Activated CD8-positive, alpha-beta T cell treated with anti-CD3 and anti-CD28 coated beads for 36 hours (primary cell): ENCODE results near the gene CYP26B1. TPM values are rescaled to one million over a fixed set of nuclear protein-coding genes. Genes with fewer than 3 reads are reported as not detected.

Experiments
- ATAC-seq: fragments of 200-7000 bp; cut with Tn5 transposase; one replicate; pipeline ENCODE4 v1.10.0; 2021; ENCODE audit warnings: mild to moderate bottlenecking, moderate library complexity
- CTCF ChIA-PET: fragments of 350-600 bp; sonication (Branson Sonifier 250); formaldehyde crosslinking; loops from one replicate; lab custom pipeline; 2021; ENCODE audit warnings: antibody characterized with exemption; lab: Charles Lee
- POLR2A ChIA-PET: fragments of 350-600 bp; sonication (Branson Sonifier 250); formaldehyde crosslinking; loops from one replicate; lab custom pipeline; 2021; ENCODE audit warnings: antibody characterized with exemption; lab: Charles Lee
- DNase-seq: peaks from one replicate; pipeline ENCODE4 v3.0.0-alpha.2; 2020
- H3K27ac Mint-ChIP-seq: one replicate; pipeline ENCODE4 v1.8.0; 2021; ENCODE audit warnings: mild to moderate bottlenecking, mixed read lengths
- H3K27me3 Mint-ChIP-seq: one replicate; pipeline ENCODE4 v1.8.0; 2021; ENCODE audit warnings: mixed read lengths
- H3K36me3 Mint-ChIP-seq: one replicate; pipeline ENCODE4 v1.8.0; 2021; ENCODE audit warnings: low read depth, mixed read lengths
- H3K4me1 Mint-ChIP-seq: one replicate; pipeline ENCODE4 v1.8.0; 2021; ENCODE audit warnings: low read depth, mixed read lengths
- H3K4me3 Mint-ChIP-seq: one replicate; pipeline ENCODE4 v1.8.0; 2021; ENCODE audit warnings: mild to moderate bottlenecking, moderate library complexity, mixed read lengths
- H3K9me3 Mint-ChIP-seq: one replicate; pipeline ENCODE4 v1.8.0; 2021; ENCODE audit warnings: mixed read lengths
- CTCF ChIP-seq: fragments of 200-600 bp; IDR thresholded peaks from one replicate; pipeline ENCODE4 v1.8.0; 2022; ENCODE audit warnings: antibody characterized with exemption, mild to moderate bottlenecking
- intact Hi-C: fragments of 100-400 bp; cut with micrococcal nuclease; formaldehyde crosslinking; loops from one replicate; pipeline ENCODE4 v1.10.0; 2022
- total RNA-seq, 2 experiments: library from RNA; stranded (reverse); gene quantifications; one replicate each; pipeline ENCODE4 v1.2.3, GENCODE V29; 2021

CYP26B1 gene
- total RNA-seq, 2 experiments from 2014 or later: not detected

GRCh38 chr2:72085513-72085912 lies 62.1 kb downstream of the CYP26B1 start:
- Mint-ChIP-seq H3K27ac (no peak overlapping the region), H3K4me3 (no peak overlapping the region), H3K27me3 (no peaks in the 10 kb centered on the region), H3K36me3 (no peaks in the 10 kb centered on the region), H3K9me3 (peaks cover 2% of the 10 kb centered on the region), H3K4me1 (no peaks in the 10 kb centered on the region)
- intact Hi-C loops: no loop called here
- CTCF ChIA-PET: no interaction called here
- ATAC-seq (no peak), DNase-seq (no peak)
- POLR2A ChIA-PET: no interaction called here
- TF ChIP-seq CTCF: no peak

- Mint-ChIP-seq H3K27me3 (no peaks in the 10 kb centered on the region), H3K4me3 (no peak overlapping the region), H3K27ac (no peak overlapping the region), H3K4me1 (no peaks in the 10 kb centered on the region), H3K9me3 (no peaks in the 10 kb centered on the region), H3K36me3 (no peaks in the 10 kb centered on the region)
- ChIA-PET POLR2A (no interaction called here), CTCF (no interaction called here)
- no peak for TF ChIP-seq CTCF
- DNase-seq (no peak), ATAC-seq (no peak)
- intact Hi-C loops: no loop called here
These were observed 62.6 kb downstream of the CYP26B1 start for GRCh38 chr2:72085036-72085435.

- Mint-ChIP-seq H3K4me1 (no peaks in the 10 kb centered on the region), H3K4me3 (no peak overlapping the region), H3K36me3 (no peaks in the 10 kb centered on the region), H3K27me3 (no peaks in the 10 kb centered on the region), H3K27ac (no peak overlapping the region), H3K9me3 (no peaks in the 10 kb centered on the region)
- DNase-seq (no peak), ATAC-seq (no peak)
- ChIA-PET POLR2A (no interaction called here), CTCF (no interaction called here)
- intact Hi-C loops: no loop called here
- no peak for TF ChIP-seq CTCF
These were observed 63.1 kb downstream of the CYP26B1 start for GRCh38 chr2:72084584-72084976.

GRCh38 chr2:72083751-72084583 lies 63.7 kb downstream of the CYP26B1 start:
- no peak for ATAC-seq
- ChIA-PET POLR2A (no interaction called here), CTCF (no interaction called here)
- H3K9me3 Mint-ChIP-seq: no peaks in the 10 kb centered on the region
- intact Hi-C loops: no loop called here
- H3K36me3 Mint-ChIP-seq: no peaks in the 10 kb centered on the region
- no peaks in the 10 kb centered on the region for H3K27me3 Mint-ChIP-seq
- H3K27ac Mint-ChIP-seq: no peak overlapping the region
- DNase-seq: no peak
- TF ChIP-seq CTCF: no peak
- H3K4me3 Mint-ChIP-seq: no peak overlapping the region
- H3K4me1 Mint-ChIP-seq: no peaks in the 10 kb centered on the region

GRCh38 chr2:72082887-72083286 lies 64.8 kb downstream of the CYP26B1 start:
- no peak for DNase-seq
- ATAC-seq: no peak
- H3K4me1 Mint-ChIP-seq: no peaks in the 10 kb centered on the region
- intact Hi-C loops: no loop called here
- H3K9me3 Mint-ChIP-seq: no peaks in the 10 kb centered on the region
- POLR2A ChIA-PET: no interaction called here
- no peak for TF ChIP-seq CTCF
- H3K4me3 Mint-ChIP-seq: no peak overlapping the region
- CTCF ChIA-PET: no interaction called here
- no peaks in the 10 kb centered on the region for H3K36me3 Mint-ChIP-seq
- no peaks in the 10 kb centered on the region for H3K27me3 Mint-ChIP-seq
- no peak overlapping the region for H3K27ac Mint-ChIP-seq
